ENCODE measurements around the gene STRN. TPM values are rescaled to one million over a fixed set of nuclear protein-coding genes. Genes with fewer than 3 reads are reported as not detected.

The STRN gene
- total RNA-seq, 1 donor from 2014 or later = 26.1 TPM

GRCh38 chr2:36911012-36911411, 55.3 kb downstream of the STRN start:
- Mint-ChIP-seq H3K27me3 (no peaks in the 10 kb centered on the region), H3K9me3 (no peaks in the 10 kb centered on the region), H3K4me1 (ENCODE audit: unreplicated experiment) (no peaks in the 10 kb centered on the region), H3K36me3 (peaks cover 12% of the 10 kb centered on the region), H3K27ac (no peak overlapping the region), H3K4me3 (no peak overlapping the region)
- no peak for TF ChIP-seq CTCF (conservative IDR thresholded peaks at IDR 0.05)
- no peak for DNase-seq (ENCODE audit: extremely low spot score, unreplicated experiment)

- no peak for TF ChIP-seq CTCF (conservative IDR thresholded peaks at IDR 0.05)
- Mint-ChIP-seq H3K4me3 (no peak overlapping the region), H3K27me3 (no peaks in the 10 kb centered on the region), H3K27ac (no peak overlapping the region), H3K4me1 (ENCODE audit: unreplicated experiment) (no peaks in the 10 kb centered on the region), H3K9me3 (no peaks in the 10 kb centered on the region), H3K36me3 (peaks cover 9% of the 10 kb centered on the region)
- no peak for DNase-seq (ENCODE audit: extremely low spot score, unreplicated experiment)
Measured at GRCh38 chr2:36906277-36906676, 60.1 kb downstream of the STRN start.

- no peak overlapping the region for H3K27ac Mint-ChIP-seq
- DNase-seq (ENCODE audit: extremely low spot score, unreplicated experiment) = no peak
- H3K27me3 Mint-ChIP-seq = no peaks in the 10 kb centered on the region
- no peaks in the 10 kb centered on the region for H3K9me3 Mint-ChIP-seq
- H3K4me1 Mint-ChIP-seq (ENCODE audit: unreplicated experiment) = no peaks in the 10 kb centered on the region
- H3K36me3 Mint-ChIP-seq = peaks cover 14% of the 10 kb centered on the region
- H3K4me3 Mint-ChIP-seq = no peak overlapping the region
- no peak for TF ChIP-seq CTCF (conservative IDR thresholded peaks at IDR 0.05)
Measured at GRCh38 chr2:36904636-36905035, 61.7 kb downstream of the STRN start.

GRCh38 chr2:36902385-36903120, 63.8 kb downstream of the STRN start:
- Mint-ChIP-seq H3K4me1 (ENCODE audit: unreplicated experiment) (no peaks in the 10 kb centered on the region), H3K36me3 (peaks cover 14% of the 10 kb centered on the region), H3K4me3 (no peak overlapping the region), H3K9me3 (no peaks in the 10 kb centered on the region), H3K27me3 (no peaks in the 10 kb centered on the region), H3K27ac (no peak overlapping the region)
- TF ChIP-seq CTCF (conservative IDR thresholded peaks at IDR 0.05) = no peak
- no peak for DNase-seq (ENCODE audit: extremely low spot score, unreplicated experiment)

- Mint-ChIP-seq H3K27me3 (no peaks in the 10 kb centered on the region), H3K9me3 (no peaks in the 10 kb centered on the region), H3K4me3 (no peak overlapping the region), H3K4me1 (ENCODE audit: unreplicated experiment) (peaks cover 4% of the 10 kb centered on the region), H3K27ac (no peak overlapping the region), H3K36me3 (peaks cover 15% of the 10 kb centered on the region)
- TF ChIP-seq CTCF (conservative IDR thresholded peaks at IDR 0.05) = no peak
- no peak for DNase-seq (ENCODE audit: extremely low spot score, unreplicated experiment)
Measured at GRCh38 chr2:36892805-36893204, 73.5 kb downstream of the STRN start.
